Measurements from ENCODE around the gene CFAP77.

Gene CFAP77

DNA sequence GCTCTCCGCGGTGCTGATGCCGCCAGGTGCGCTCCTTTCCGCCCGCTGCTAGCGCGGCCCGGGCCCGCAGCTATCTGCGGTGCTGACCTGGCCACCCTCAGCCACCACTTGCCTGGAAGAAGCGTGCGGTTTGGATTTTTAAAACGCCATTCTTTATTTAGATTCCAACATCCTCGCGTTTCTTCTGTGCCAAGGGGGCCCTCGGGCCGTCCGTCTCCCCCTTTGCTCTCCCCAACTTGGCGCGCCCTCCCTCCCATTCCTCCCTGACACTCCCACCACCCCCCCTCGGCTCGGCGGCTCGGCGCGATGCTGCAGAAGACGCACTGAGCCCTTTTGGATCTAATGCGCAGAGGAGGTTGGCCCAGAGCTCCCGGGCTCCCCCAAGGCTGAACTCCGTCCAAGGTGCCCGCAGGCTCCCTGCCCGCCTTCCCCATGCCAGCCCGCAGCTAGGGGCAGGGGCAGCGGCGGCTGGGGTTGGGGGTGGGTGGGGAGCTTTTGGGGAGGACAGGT is 172.3 kb downstream of the CFAP77 start, which contains the start of gene BARHL1:
TSS of gene BARHL1 (plus strand) at position 331 of the 510 bp plus-strand sequence. CDS start 192 bp downstream, outside the sequence.
- H3K4me3 ChIP-seq (replicated peaks; ENCODE audit: low read depth, low read length), result peak within 1 kb of the TSS; percentile 28
- DNase-seq (ENCODE audit: extremely low read depth, insufficient read length), result no peak

DNA sequence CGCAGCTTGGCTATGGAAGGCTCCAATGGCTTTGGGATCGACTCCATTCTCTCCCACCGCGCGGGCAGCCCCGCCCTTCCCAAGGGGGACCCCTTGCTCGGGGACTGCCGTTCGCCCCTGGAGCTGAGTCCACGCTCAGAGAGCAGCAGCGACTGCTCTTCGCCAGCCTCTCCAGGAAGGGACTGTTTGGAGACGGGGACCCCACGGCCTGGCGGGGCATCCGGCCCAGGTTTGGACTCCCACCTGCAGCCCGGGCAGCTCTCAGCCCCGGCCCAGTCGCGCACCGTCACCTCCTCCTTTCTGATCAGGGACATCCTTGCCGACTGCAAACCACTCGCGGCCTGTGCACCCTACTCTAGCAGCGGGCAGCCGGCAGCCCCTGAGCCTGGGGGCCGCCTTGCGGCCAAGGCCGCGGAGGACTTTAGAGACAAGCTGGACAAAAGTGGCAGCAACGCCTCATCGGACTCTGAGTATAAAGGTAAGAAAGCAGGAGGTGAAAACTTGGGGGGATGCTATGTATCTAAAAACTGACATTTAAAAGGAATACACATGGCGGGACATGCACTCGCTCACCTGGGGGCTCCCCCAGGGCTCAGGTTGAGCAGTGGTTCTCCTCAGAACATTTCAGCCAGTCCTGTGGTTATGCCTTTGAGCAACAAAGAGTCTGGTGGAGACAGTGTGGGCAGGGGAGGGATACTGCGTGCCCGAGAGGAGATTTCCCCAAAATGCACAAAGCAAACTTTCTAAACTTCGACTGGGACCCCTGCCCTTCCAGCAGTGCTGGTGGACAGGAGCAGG is 173.0 kb downstream of the CFAP77 start:
- Histone ChIP-seq H3K4me3 (replicated peaks; ENCODE audit: low read depth, low read length) (no peak overlapping the region), H3K36me3 (ENCODE audit: control insufficient read depth, insufficient read depth, low read length) (no peaks in the 10 kb centered on the region), H3K27me3 (replicated peaks; ENCODE audit: control insufficient read depth, insufficient read depth, low read length) (peaks cover 9% of the 10 kb centered on the region)
- no peak for DNase-seq (ENCODE audit: extremely low read depth, insufficient read length)
- TF ChIP-seq, protein P1, sequence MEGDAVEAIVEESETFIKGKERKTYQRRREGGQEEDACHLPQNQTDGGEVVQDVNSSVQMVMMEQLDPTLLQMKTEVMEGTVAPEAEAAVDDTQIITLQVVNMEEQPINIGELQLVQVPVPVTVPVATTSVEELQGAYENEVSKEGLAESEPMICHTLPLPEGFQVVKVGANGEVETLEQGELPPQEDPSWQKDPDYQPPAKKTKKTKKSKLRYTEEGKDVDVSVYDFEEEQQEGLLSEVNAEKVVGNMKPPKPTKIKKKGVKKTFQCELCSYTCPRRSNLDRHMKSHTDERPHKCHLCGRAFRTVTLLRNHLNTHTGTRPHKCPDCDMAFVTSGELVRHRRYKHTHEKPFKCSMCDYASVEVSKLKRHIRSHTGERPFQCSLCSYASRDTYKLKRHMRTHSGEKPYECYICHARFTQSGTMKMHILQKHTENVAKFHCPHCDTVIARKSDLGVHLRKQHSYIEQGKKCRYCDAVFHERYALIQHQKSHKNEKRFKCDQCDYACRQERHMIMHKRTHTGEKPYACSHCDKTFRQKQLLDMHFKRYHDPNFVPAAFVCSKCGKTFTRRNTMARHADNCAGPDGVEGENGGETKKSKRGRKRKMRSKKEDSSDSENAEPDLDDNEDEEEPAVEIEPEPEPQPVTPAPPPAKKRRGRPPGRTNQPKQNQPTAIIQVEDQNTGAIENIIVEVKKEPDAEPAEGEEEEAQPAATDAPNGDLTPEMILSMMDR (IDR thresholded peaks at IDR 0.05; ENCODE audit: insufficient read depth, low read length, poor library complexity, severe bottlenecking), result no peak

More for the DNA sequence above, 172.3 kb downstream of the CFAP77 start, which contains the start of gene BARHL1:
- TF ChIP-seq, protein P1 (IDR thresholded peaks at IDR 0.05; ENCODE audit: insufficient read depth, low read length, poor library complexity, severe bottlenecking), result no peak
- Histone ChIP-seq H3K27me3 (replicated peaks; ENCODE audit: control insufficient read depth, insufficient read depth, low read length) (peaks cover 9% of the 10 kb centered on the region), H3K36me3 (ENCODE audit: control insufficient read depth, insufficient read depth, low read length) (no peaks in the 10 kb centered on the region)

DNA sequence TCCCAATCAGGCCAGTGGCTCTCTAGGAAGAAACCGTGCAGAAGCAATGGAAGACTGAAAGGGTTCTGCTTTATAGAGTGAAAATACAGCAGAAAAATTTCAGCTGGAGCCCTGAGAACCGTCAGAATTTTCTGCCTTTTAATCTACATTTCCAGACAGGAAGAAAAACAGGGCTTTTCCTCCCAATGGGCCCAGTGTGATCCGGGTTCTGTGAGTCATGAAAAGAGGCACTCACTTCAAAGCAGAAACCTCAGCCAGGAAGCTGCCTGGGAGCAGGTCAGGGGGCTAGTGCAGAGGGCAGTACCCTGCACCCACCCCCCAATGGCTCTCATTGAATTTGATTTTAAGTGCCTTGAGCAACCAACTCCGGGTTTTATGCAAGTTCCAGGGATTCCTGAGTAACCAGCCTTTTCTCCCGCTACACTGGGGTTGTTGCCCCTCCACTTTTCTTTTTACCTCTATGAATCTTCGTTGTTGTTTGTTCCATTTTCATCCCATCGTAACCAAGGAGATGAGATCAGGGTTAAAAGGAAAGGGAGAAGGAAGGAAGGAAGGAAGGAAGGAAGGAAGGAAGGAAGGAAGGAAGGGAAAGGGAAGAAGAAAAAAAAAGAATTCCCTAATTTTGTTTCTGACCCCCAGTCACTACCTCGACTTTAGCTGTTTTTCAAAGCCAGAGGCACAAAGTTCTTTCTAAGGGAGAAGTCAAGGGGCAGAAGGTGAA is 173.7 kb downstream of the CFAP77 start:
- TF ChIP-seq, protein P1 (IDR thresholded peaks at IDR 0.05; ENCODE audit: insufficient read depth, low read length, poor library complexity, severe bottlenecking), result no peak
- H3K27me3 ChIP-seq (replicated peaks; ENCODE audit: control insufficient read depth, insufficient read depth, low read length), result peaks cover 9% of the 10 kb centered on the region
- DNase-seq (ENCODE audit: extremely low read depth, insufficient read length), result no peak

DNA sequence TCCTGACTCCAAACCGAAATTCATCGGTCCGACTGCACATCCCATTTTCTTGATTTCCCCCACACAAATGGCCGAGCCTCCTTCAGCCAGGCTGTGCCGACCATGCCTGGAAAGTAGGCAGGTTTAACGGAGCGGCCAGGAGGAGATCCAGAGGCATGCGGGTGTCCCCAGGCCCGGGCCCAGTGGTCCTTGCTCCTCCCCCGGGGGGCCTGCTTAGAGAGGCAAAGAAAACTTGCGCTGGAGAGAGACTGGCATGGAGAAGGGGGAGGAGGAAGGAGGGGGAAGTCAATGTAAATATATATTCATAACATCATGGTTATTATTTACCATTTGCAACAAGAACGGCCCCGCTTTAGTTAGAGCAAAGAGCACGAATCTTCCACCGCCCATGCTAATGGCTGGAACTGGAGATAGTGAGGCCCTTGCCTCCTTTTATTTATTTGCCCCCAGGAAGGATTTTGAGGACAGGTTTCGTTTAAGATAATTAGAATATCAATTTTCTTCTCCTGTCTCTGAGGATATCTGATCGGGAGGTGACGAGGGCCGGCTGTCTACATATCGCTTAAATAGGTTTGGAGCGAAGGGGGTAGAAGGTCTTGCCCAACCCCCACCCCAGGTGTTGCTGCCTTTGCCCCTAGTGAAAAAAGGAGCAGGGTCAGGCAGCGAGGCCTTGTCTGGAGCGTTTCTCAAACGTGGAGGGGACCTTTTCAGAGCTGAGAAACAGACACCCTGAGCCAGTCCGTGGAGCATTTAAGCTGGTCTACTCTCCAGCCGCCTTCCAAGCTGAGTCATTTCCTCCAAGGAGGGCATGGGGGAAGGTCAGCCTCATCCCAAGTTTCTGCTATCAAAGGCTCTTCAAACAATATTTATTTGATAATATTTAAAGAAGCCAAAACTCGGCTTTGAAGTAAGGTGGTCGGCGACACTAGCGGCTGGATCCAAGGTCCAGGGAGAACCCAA is 174.9 kb downstream of the CFAP77 start:
- no peak for DNase-seq (ENCODE audit: extremely low read depth, insufficient read length)
- no peak overlapping the region for H3K4me3 ChIP-seq (replicated peaks; ENCODE audit: low read depth, low read length)
- peaks cover 12% of the 10 kb centered on the region for H3K27me3 ChIP-seq (replicated peaks; ENCODE audit: control insufficient read depth, insufficient read depth, low read length)
- H3K36me3 ChIP-seq (ENCODE audit: control insufficient read depth, insufficient read depth, low read length), result no peaks in the 10 kb centered on the region
- TF ChIP-seq, protein P1 (IDR thresholded peaks at IDR 0.05; ENCODE audit: insufficient read depth, low read length, poor library complexity, severe bottlenecking), result no peak

More for the DNA sequence above, 173.7 kb downstream of the CFAP77 start:
- no peaks in the 10 kb centered on the region for H3K36me3 ChIP-seq (ENCODE audit: control insufficient read depth, insufficient read depth, low read length)
- H3K4me3 ChIP-seq (replicated peaks; ENCODE audit: low read depth, low read length), result no peak overlapping the region

Measured in GM06990 (cell line).